ENCODE data around the gene MYBBP1A. TPM values are rescaled to one million over a fixed set of nuclear protein-coding genes. Genes with fewer than 3 reads are reported as not detected.

MYBBP1A gene
- total and polyA plus RNA-seq, 9 of the 15 experiments (the other 6 are each of a cell fraction or from before 2014, with no cell fraction given), result 2.0 to 114 (median 47.2) TPM

DNA sequence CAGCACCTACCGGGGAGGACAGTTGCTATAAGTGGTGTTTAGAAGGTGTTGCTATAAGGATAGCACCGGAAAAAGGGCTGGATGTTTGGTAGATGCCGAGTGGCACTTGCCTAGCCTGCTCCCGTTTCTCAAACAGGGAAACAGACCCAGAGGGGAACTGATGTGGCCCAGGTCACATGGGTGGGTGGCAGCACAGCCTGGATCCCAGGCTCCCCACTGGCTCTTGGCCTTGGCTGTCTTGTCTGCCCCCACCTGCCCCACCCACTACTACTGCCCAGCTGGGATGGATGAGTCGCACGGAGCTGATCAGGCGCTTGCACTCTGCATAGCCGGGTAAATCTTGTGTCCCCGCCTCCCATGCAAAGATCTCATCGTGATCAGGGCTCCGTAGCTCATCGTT lies 36.3 kb upstream of the MYBBP1A start:
- Histone ChIP-seq H3K9me3 (replicated peaks; ENCODE audit: control insufficient read depth, insufficient read depth, low read depth, low read length) (no peaks in the 10 kb centered on the region), H2AFZ (ENCODE audit: low read depth, low read length) (no peak overlapping the region), H3K79me2 (ENCODE audit: control insufficient read depth, insufficient read depth, low read length) (no peaks in the 10 kb centered on the region), H4K20me1 (replicated peaks; ENCODE audit: control insufficient read depth, insufficient read depth, low read length) (peaks cover 13% of the 10 kb centered on the region; the same call in 1 of the 2 replicates), H3K36me3 (ENCODE audit: control insufficient read depth, insufficient read depth, low read length) (no peaks in the 10 kb centered on the region), H3K27ac (ENCODE audit: extremely low read depth, low read depth, low read length) (no peak overlapping the region), H3K4me1 (replicated peaks in 1 of 2; ENCODE audit: control insufficient read depth in 2 of 2, insufficient read depth in 2 of 2, low read length in 2 of 2) (peaks cover 6 to 20% of the 10 kb centered on the region in 2 experiments; a peak in 4 of 5 replicates), H3K4me3 (no peak overlapping the region), H3K9me1 (ENCODE audit: control insufficient read depth, insufficient read depth, low read length) (no peaks in the 10 kb centered on the region), H3K4me2 (ENCODE audit: insufficient read depth, low read length) (no peak overlapping the region), H3K27me3 (ENCODE audit: control insufficient read depth in 2 of 2, insufficient read depth in 2 of 2, low read length in 2 of 2) (peaks cover 2 to 75% of the 10 kb centered on the region in 2 experiments; a peak in 4 of 5 replicates), H3K9ac (ENCODE audit: insufficient read depth in 1 of 2, low read depth in 2 of 2, low read length in 2 of 2) (no peak overlapping the region)
- POLR2A ChIA-PET, result interaction anchor here (0.7 kb wide), 1 partner anchor 9 kb away, joined by 4 read pairs; no protein-coding TSS in a partner anchor
- CTCF ChIA-PET (ENCODE audit: low intra/inter-chr PET ratio), result no interaction called here
- no peak for DNase-seq (ENCODE audit: extremely low read depth in 1 of 4, low spot score in 3 of 4)
- no peak for ATAC-seq
- 0% methylated on average over 10 of the region's 12 CpGs for WGBS (ENCODE audit: insufficient coverage, low coverage, missing lambda C conversion rate)
- in situ Hi-C loops (cut with MboI), result no loop called here
- BruUV-seq (replicated peaks), result no TSS peak
- intact Hi-C loops (cut with micrococcal nuclease), result no loop called here
- TF ChIP-seq ZKSCAN3 (CRISPR knock-in tag; IDR thresholded peaks at IDR 0.05) (no peak), EHMT2 (IDR thresholded peaks at IDR 0.05) (no peak), FUS (optimal IDR thresholded peaks at IDR 0.05; ENCODE audit: low read depth, low read length) (no peak), EP400 (IDR thresholded peaks at IDR 0.05) (no peak), CBX8 (IDR thresholded peaks at IDR 0.05; ENCODE audit: borderline replicate concordance, extremely low read depth, low read depth, low read length, poor library complexity, severe bottlenecking) (no peak)
- TF ChIP-seq, protein P1, sequence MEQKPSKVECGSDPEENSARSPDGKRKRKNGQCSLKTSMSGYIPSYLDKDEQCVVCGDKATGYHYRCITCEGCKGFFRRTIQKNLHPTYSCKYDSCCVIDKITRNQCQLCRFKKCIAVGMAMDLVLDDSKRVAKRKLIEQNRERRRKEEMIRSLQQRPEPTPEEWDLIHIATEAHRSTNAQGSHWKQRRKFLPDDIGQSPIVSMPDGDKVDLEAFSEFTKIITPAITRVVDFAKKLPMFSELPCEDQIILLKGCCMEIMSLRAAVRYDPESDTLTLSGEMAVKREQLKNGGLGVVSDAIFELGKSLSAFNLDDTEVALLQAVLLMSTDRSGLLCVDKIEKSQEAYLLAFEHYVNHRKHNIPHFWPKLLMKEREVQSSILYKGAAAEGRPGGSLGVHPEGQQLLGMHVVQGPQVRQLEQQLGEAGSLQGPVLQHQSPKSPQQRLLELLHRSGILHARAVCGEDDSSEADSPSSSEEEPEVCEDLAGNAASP (IDR thresholded peaks at IDR 0.05), result no peak
- TF ChIP-seq, protein P2, sequence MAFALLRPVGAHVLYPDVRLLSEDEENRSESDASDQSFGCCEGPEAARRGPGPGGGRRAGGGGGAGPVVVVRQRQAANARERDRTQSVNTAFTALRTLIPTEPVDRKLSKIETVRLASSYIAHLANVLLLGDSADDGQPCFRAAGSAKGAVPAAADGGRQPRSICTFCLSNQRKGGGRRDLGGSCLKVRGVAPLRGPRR (CRISPR knock-in tag; IDR thresholded peaks at IDR 0.05), result no peak
- TF ChIP-seq, protein P3, sequence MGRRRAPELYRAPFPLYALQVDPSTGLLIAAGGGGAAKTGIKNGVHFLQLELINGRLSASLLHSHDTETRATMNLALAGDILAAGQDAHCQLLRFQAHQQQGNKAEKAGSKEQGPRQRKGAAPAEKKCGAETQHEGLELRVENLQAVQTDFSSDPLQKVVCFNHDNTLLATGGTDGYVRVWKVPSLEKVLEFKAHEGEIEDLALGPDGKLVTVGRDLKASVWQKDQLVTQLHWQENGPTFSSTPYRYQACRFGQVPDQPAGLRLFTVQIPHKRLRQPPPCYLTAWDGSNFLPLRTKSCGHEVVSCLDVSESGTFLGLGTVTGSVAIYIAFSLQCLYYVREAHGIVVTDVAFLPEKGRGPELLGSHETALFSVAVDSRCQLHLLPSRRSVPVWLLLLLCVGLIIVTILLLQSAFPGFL (CRISPR knock-in tag; IDR thresholded peaks at IDR 0.05), result no peak
- TF ChIP-seq, protein P4, sequence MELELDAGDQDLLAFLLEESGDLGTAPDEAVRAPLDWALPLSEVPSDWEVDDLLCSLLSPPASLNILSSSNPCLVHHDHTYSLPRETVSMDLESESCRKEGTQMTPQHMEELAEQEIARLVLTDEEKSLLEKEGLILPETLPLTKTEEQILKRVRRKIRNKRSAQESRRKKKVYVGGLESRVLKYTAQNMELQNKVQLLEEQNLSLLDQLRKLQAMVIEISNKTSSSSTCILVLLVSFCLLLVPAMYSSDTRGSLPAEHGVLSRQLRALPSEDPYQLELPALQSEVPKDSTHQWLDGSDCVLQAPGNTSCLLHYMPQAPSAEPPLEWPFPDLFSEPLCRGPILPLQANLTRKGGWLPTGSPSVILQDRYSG (tag; conservative IDR thresholded peaks at IDR 0.05; ENCODE audit: low read depth), result no peak
- TF ChIP-seq, protein P5, sequence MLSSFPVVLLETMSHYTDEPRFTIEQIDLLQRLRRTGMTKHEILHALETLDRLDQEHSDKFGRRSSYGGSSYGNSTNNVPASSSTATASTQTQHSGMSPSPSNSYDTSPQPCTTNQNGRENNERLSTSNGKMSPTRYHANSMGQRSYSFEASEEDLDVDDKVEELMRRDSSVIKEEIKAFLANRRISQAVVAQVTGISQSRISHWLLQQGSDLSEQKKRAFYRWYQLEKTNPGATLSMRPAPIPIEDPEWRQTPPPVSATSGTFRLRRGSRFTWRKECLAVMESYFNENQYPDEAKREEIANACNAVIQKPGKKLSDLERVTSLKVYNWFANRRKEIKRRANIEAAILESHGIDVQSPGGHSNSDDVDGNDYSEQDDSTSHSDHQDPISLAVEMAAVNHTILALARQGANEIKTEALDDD (IDR thresholded peaks at IDR 0.05), result no peak
- no peak for FAIRE-seq

Data from K562 (cell line).